CD4-positive, alpha-beta T cell (primary cell): Measurements from ENCODE around the gene RNU6-7. TPM values are rescaled to one million over a fixed set of nuclear protein-coding genes. Genes with fewer than 3 reads are reported as not detected.

Experiments used
- ATAC-seq: fragments of 200-7000 bp; cut with Tn5 transposase; one replicate; pipeline ENCODE4 v1.10.0; 2022; ENCODE audit warnings: mild to moderate bottlenecking; ENCODE audit not compliant: poor library complexity
- CTCF ChIA-PET: fragments of 350-600 bp; sonication (Branson Sonifier 250); formaldehyde crosslinking; loops from one replicate; lab custom pipeline; 2021; ENCODE audit warnings: antibody characterized with exemption, inconsistent platforms; lab: Charles Lee
- POLR2A ChIA-PET: fragments of 350-600 bp; sonication (Branson Sonifier 250); formaldehyde crosslinking; loops from one replicate; lab custom pipeline; 2021; ENCODE audit warnings: antibody characterized with exemption, inconsistent platforms; lab: Charles Lee
- DNase-seq, 14 experiments: peaks; one replicate each; pipeline ENCODE4 v3.0.0-alpha.2; 2013 to 2020; ENCODE audit warnings: mixed read lengths in 2 of 14
- H3K27ac ChIP-seq, 2 donors: one replicate each; pipeline versions ENCODE4 v1.5.1 to v1.7.0; 2013; ENCODE audit warnings: low read length in 2 of 2, low read depth in 1 of 2, mild to moderate bottlenecking in 1 of 2
- H3K27me3 ChIP-seq, 2 experiments: 1 replicate in 1 of 2; 2 replicates in 1 of 2; pipeline versions ENCODE4 v1.6.1 to v1.7.0; 2013; ENCODE audit warnings: low read length in 2 of 2, control low read depth in 1 of 2, mild to moderate bottlenecking in 1 of 2, moderate library complexity in 1 of 2; ENCODE audit not compliant: insufficient read depth in 2 of 2, control insufficient read depth in 1 of 2
- H3K36me3 ChIP-seq: one replicate; pipeline ENCODE4 v1.6.1; 2013; ENCODE audit warnings: low read length, control low read depth; ENCODE audit not compliant: insufficient read depth
- H3K4me1 ChIP-seq: one replicate; pipeline ENCODE4 v1.6.1; 2013; ENCODE audit warnings: low read length, control low read depth; ENCODE audit not compliant: insufficient read depth
- H3K4me3 ChIP-seq: one replicate; pipeline ENCODE4 v1.5.1; 2013; ENCODE audit warnings: mild to moderate bottlenecking, low read length, moderate library complexity
- H3K9me3 ChIP-seq, 2 experiments: 1 replicate in 1 of 2; 2 replicates in 1 of 2; pipeline versions ENCODE4 v1.6.1 to v1.7.0; 2013; ENCODE audit warnings: low read length in 2 of 2, mild to moderate bottlenecking in 2 of 2, control low read depth in 1 of 2, moderate library complexity in 1 of 2; ENCODE audit not compliant: control insufficient read depth in 1 of 2, insufficient read depth in 1 of 2
- H3K27ac Mint-ChIP-seq: one replicate; pipeline ENCODE4 v1.8.0; 2020; ENCODE audit warnings: mixed read lengths
- H3K27me3 Mint-ChIP-seq: one replicate; pipeline ENCODE4 v1.8.0; 2021; ENCODE audit warnings: mixed read lengths
- H3K36me3 Mint-ChIP-seq: one replicate; pipeline ENCODE4 v1.8.0; 2021; ENCODE audit warnings: low read depth, mixed read lengths
- H3K4me1 Mint-ChIP-seq: one replicate; pipeline ENCODE4 v1.8.0; 2021; ENCODE audit warnings: low read depth, mixed read lengths
- H3K4me3 Mint-ChIP-seq: one replicate; pipeline ENCODE4 v1.8.0; 2020; ENCODE audit warnings: mild to moderate bottlenecking, mixed read lengths
- H3K9me3 Mint-ChIP-seq: one replicate; pipeline ENCODE4 v1.8.0; 2020; ENCODE audit warnings: mixed read lengths
- intact Hi-C, 2 experiments: fragments of 100-400 bp; cut with DNase I in 1 of 2; cut with micrococcal nuclease in 1 of 2; formaldehyde crosslinking; loops; one replicate each; pipeline versions ENCODE4 v1.15.1 to v1.9.0; 2023 to 2025; cut with DNase I, micrococcal nuclease
- total RNA-seq, 174 experiments: library from RNA in 2 of 174; stranded (reverse) in 2 of 174; gene quantifications; one replicate each; pipeline ENCODE4 v1.2.3 and lab custom pipeline; 2021 to 2026
- TF ChIP-seq, protein P1 (sequence below): fragments of 200-600 bp; IDR thresholded peaks from one replicate; pipeline ENCODE4 v1.8.0; 2022; ENCODE audit warnings: antibody characterized with exemption, mild to moderate bottlenecking

The RNU6-7 gene
- total RNA-seq, 2 experiments from 2014 or later, result not detected

DNA sequence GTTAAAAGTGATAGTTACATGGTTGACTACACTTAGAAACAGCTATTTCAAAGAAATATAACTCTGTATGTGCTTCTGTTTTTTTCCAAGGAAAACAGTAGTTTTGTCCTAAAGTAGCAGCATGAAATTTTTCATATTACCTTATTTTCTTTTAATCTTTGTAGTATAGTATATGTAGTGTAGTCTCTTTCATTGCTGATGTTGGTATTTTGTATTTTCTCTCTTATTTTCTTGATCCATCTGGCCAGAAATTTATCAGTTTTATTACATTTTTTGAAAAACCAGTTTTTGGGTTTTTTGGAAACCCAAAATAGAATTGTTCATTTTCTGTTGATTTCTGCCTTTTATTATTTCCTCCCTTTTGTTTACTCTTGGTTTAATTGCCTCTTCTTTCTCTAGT lies 7.6 kb downstream of the RNU6-7 start:
- peaks cover 0 to 2% of the 10 kb centered on the region in 2 experiments for H3K9me3 ChIP-seq

DNA sequence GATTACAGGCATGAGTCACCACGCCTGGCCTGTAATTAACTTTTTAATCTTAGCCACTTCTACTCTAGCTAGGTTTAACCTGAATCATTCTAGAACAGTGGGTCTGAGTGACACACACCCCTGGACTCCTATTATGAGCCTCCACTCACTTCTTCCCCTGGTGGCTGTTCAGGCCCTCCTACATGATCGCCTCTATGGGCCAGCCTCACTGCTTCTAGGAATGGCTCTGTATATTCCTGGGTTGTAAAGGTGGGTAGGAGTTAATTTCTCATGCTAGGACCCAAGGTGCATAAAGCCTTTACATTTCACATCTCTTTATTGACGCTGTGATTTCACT lies 9.2 kb downstream of the RNU6-7 start:
- H3K27me3 ChIP-seq, result no peaks in the 10 kb centered on the region
- Mint-ChIP-seq H3K27ac (no peak overlapping the region), H3K4me3 (no peak overlapping the region), H3K36me3 (no peaks in the 10 kb centered on the region), H3K27me3 (no peaks in the 10 kb centered on the region), H3K9me3 (no peaks in the 10 kb centered on the region), H3K4me1 (no peaks in the 10 kb centered on the region)
- no peaks in the 10 kb centered on the region for H3K36me3 ChIP-seq
- H3K9me3 ChIP-seq, result peaks cover 0 to 7% of the 10 kb centered on the region in 2 experiments
- no peak overlapping the region for H3K27ac ChIP-seq
- TF ChIP-seq, protein P1, sequence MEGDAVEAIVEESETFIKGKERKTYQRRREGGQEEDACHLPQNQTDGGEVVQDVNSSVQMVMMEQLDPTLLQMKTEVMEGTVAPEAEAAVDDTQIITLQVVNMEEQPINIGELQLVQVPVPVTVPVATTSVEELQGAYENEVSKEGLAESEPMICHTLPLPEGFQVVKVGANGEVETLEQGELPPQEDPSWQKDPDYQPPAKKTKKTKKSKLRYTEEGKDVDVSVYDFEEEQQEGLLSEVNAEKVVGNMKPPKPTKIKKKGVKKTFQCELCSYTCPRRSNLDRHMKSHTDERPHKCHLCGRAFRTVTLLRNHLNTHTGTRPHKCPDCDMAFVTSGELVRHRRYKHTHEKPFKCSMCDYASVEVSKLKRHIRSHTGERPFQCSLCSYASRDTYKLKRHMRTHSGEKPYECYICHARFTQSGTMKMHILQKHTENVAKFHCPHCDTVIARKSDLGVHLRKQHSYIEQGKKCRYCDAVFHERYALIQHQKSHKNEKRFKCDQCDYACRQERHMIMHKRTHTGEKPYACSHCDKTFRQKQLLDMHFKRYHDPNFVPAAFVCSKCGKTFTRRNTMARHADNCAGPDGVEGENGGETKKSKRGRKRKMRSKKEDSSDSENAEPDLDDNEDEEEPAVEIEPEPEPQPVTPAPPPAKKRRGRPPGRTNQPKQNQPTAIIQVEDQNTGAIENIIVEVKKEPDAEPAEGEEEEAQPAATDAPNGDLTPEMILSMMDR, result no peak
- H3K4me3 ChIP-seq, result no peak overlapping the region
- POLR2A ChIA-PET, result no interaction called here
- DNase-seq, result no peak
- no peak for ATAC-seq
- intact Hi-C loops, result no loop called here
- CTCF ChIA-PET, result interaction anchor here (0.7 kb wide), 1 partner anchor 23 kb away, joined by 5 read pairs; no protein-coding TSS in a partner anchor
- no peaks in the 10 kb centered on the region for H3K4me1 ChIP-seq

More for the DNA sequence above, 7.6 kb downstream of the RNU6-7 start:
- ChIA-PET POLR2A (interaction anchor here (1.0 kb wide), 1 partner anchor 15 kb away, joined by 3 read pairs; no protein-coding TSS in a partner anchor), CTCF (no interaction called here)
- Histone ChIP-seq H3K27me3 (no peaks in the 10 kb centered on the region), H3K4me1 (no peaks in the 10 kb centered on the region), H3K27ac (no peak overlapping the region), H3K36me3 (no peaks in the 10 kb centered on the region), H3K4me3 (no peak overlapping the region)
- H3K9me3 Mint-ChIP-seq, result no peaks in the 10 kb centered on the region
- TF ChIP-seq, protein P1, result no peak
- no peaks in the 10 kb centered on the region for H3K36me3 Mint-ChIP-seq
- no peaks in the 10 kb centered on the region for H3K27me3 Mint-ChIP-seq
- DNase-seq, result no peak
- H3K4me1 Mint-ChIP-seq, result peaks cover 2% of the 10 kb centered on the region
- intact Hi-C loops, result loop anchor here in 1 of 2 experiments (5.0 to 10.0 kb wide), 6 partner anchors 43 to 1585 kb away; partner anchors contain the start of genes AP4S1, DTD2, HEATR5A and HECTD1
- H3K27ac Mint-ChIP-seq, result no peak overlapping the region
- ATAC-seq, result no peak
- no peak overlapping the region for H3K4me3 Mint-ChIP-seq

DNA sequence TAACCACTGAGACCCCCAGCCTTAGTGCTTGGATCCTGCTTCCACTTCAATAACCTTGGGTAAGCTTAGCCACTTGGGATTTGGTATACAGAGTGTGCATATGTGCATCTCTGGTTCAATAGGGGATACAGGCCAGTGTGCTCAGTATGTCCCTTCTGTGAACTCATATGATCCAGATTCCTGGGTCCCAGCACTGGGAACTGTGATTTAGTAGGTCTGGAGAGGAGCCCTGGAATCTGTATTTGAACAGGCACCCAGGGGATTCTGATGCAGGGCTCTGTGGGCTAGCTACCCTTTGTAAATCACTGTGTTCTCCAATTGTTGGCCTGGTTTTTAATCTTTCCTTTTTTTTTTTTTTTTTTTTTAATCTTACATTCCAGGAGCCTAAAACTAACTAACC lies 11.0 kb downstream of the RNU6-7 start:
- no peaks in the 10 kb centered on the region for H3K4me1 Mint-ChIP-seq
- no peaks in the 10 kb centered on the region for H3K4me1 ChIP-seq
- no peaks in the 10 kb centered on the region for H3K27me3 Mint-ChIP-seq
- H3K9me3 ChIP-seq, result peaks cover 0 to 7% of the 10 kb centered on the region in 2 experiments
- H3K4me3 ChIP-seq, result no peak overlapping the region
- CTCF ChIA-PET, result no interaction called here
- H3K4me3 Mint-ChIP-seq, result no peak overlapping the region
- H3K27ac Mint-ChIP-seq, result no peak overlapping the region
- DNase-seq (no peak), ATAC-seq (no peak)
- TF ChIP-seq, protein P1, result no peak
- H3K9me3 Mint-ChIP-seq, result no peaks in the 10 kb centered on the region
- H3K36me3 ChIP-seq, result no peaks in the 10 kb centered on the region
- intact Hi-C loops, result no loop called here
- H3K27me3 ChIP-seq, result no peaks in the 10 kb centered on the region
- no peak overlapping the region for H3K27ac ChIP-seq
- H3K36me3 Mint-ChIP-seq, result no peaks in the 10 kb centered on the region
- POLR2A ChIA-PET, result no interaction called here
